Activated naive CD8-positive, alpha-beta T cell treated with anti-CD3 and anti-CD28 coated beads, Interleukin-2, amount 10 ng/mL, durations not matched to agents 7 days and 5 days (primary cell): ENCODE results near the gene RACGAP1. TPM values are rescaled to one million over a fixed set of nuclear protein-coding genes. Genes with fewer than 3 reads are reported as not detected.

Experiments
- ATAC-seq: fragments of 150-1000 bp; cut with Tn5 transposase; one replicate; pipeline ENCODE4 v1.10.0; 2021; ENCODE audit warnings: low read depth, moderate library complexity
- POLR2A ChIA-PET: fragments of 350-600 bp; sonication (Branson Sonifier 250); formaldehyde crosslinking; loops from one replicate; lab custom pipeline; 2021; ENCODE audit warnings: antibody characterized with exemption; lab: Charles Lee
- DNase-seq: peaks from one replicate; pipeline ENCODE4 v3.0.0; 2021
- H3K27ac Mint-ChIP-seq: one replicate; pipeline ENCODE4 v1.8.0; 2022; ENCODE audit warnings: mild to moderate bottlenecking, mixed read lengths
- H3K27me3 Mint-ChIP-seq: one replicate; pipeline ENCODE4 v1.8.0; 2022; ENCODE audit warnings: mild to moderate bottlenecking, moderate library complexity, mixed read lengths
- H3K36me3 Mint-ChIP-seq: one replicate; pipeline ENCODE4 v1.8.0; 2021; ENCODE audit warnings: mild to moderate bottlenecking, mixed read lengths
- H3K4me1 Mint-ChIP-seq: one replicate; pipeline ENCODE4 v1.8.0; 2021; ENCODE audit warnings: mixed read lengths
- H3K4me3 Mint-ChIP-seq: one replicate; pipeline ENCODE4 v1.8.0; 2022; ENCODE audit warnings: mild to moderate bottlenecking, moderate library complexity, mixed read lengths
- H3K9me3 Mint-ChIP-seq: one replicate; pipeline ENCODE4 v1.8.0; 2021; ENCODE audit warnings: mixed read lengths
- total RNA-seq, 2 experiments: library from RNA; stranded (reverse); gene quantifications; one replicate each; pipeline ENCODE4 v1.2.3, GENCODE V29; 2021

Gene RACGAP1
- total RNA-seq, 2 experiments from 2014 or later, result 132 to 135 TPM

- DNase-seq (no peak), ATAC-seq (no peak)
- Mint-ChIP-seq H3K36me3 (peaks cover 1% of the 10 kb centered on the region), H3K4me1 (peaks cover 11% of the 10 kb centered on the region), H3K27ac (no peak overlapping the region), H3K9me3 (no peaks in the 10 kb centered on the region), H3K4me3 (no peak overlapping the region), H3K27me3 (peaks cover 46% of the 10 kb centered on the region)
- POLR2A ChIA-PET, result interaction anchor here (0.6 kb wide), 1 partner anchor 41 kb away, joined by 4 read pairs; no protein-coding TSS in a partner anchor
Measured at GRCh38 chr12:50051101-50051806, 26.0 kb upstream of the RACGAP1 start.

- Mint-ChIP-seq H3K4me3 (peak overlapping the region; percentile 35), H3K27me3 (peaks cover 46% of the 10 kb centered on the region), H3K4me1 (peaks cover 4% of the 10 kb centered on the region), H3K27ac (no peak overlapping the region), H3K36me3 (peaks cover 1% of the 10 kb centered on the region), H3K9me3 (no peaks in the 10 kb centered on the region)
- DNase-seq, result no peak
- no peak for ATAC-seq
- POLR2A ChIA-PET, result interaction anchor here (0.6 to 0.8 kb wide), 3 partner anchors 16 to 81 kb away, joined by 3 to 4 read pairs (median 4); no protein-coding TSS in a partner anchor
Measured at GRCh38 chr12:50050410-50051098, 25.3 kb upstream of the RACGAP1 start.

- Mint-ChIP-seq H3K27me3 (peaks cover 46% of the 10 kb centered on the region), H3K27ac (no peak overlapping the region), H3K36me3 (peaks cover 1% of the 10 kb centered on the region), H3K4me1 (peaks cover 3% of the 10 kb centered on the region), H3K4me3 (no peak overlapping the region), H3K9me3 (no peaks in the 10 kb centered on the region)
- DNase-seq (no peak), ATAC-seq (no peak)
- POLR2A ChIA-PET, result interaction anchor here (0.6 to 0.8 kb wide), 3 partner anchors 16 to 80 kb away, joined by 3 to 4 read pairs (median 3); no protein-coding TSS in a partner anchor
Measured at GRCh38 chr12:50050119-50050385, 24.8 kb upstream of the RACGAP1 start.

GRCh38 chr12:50049254-50050118 lies 24.2 kb upstream of the RACGAP1 start:
- Mint-ChIP-seq H3K9me3 (no peaks in the 10 kb centered on the region), H3K36me3 (peaks cover 1% of the 10 kb centered on the region), H3K27me3 (peaks cover 48% of the 10 kb centered on the region), H3K4me1 (peaks cover 3% of the 10 kb centered on the region), H3K4me3 (no peak overlapping the region), H3K27ac (no peak overlapping the region)
- POLR2A ChIA-PET, result interaction anchor here (0.6 to 0.8 kb wide), 4 partner anchors 10 to 80 kb away, joined by 3 to 4 read pairs (median 4); no protein-coding TSS in a partner anchor
- no peak for DNase-seq
- ATAC-seq, result no peak

GRCh38 chr12:50047693-50048250 lies 22.5 kb upstream of the RACGAP1 start:
- DNase-seq (no peak), ATAC-seq (no peak)
- Mint-ChIP-seq H3K27me3 (peaks cover 44% of the 10 kb centered on the region), H3K36me3 (peaks cover 1% of the 10 kb centered on the region), H3K27ac (no peak overlapping the region), H3K4me3 (no peak overlapping the region), H3K9me3 (no peaks in the 10 kb centered on the region), H3K4me1 (peaks cover 3% of the 10 kb centered on the region)
- POLR2A ChIA-PET, result no interaction called here

- POLR2A ChIA-PET, result no interaction called here
- Mint-ChIP-seq H3K4me3 (no peak overlapping the region), H3K27me3 (peaks cover 13% of the 10 kb centered on the region), H3K9me3 (no peaks in the 10 kb centered on the region), H3K4me1 (peaks cover 5% of the 10 kb centered on the region), H3K36me3 (no peaks in the 10 kb centered on the region), H3K27ac (peak overlapping the region; percentile 61)
- ATAC-seq (no peak), DNase-seq (no peak)
Measured at GRCh38 chr12:50043854-50044253, 18.6 kb upstream of the RACGAP1 start.

- Mint-ChIP-seq H3K4me3 (no peak overlapping the region), H3K4me1 (peaks cover 5% of the 10 kb centered on the region), H3K36me3 (no peaks in the 10 kb centered on the region), H3K9me3 (no peaks in the 10 kb centered on the region), H3K27me3 (peaks cover 8% of the 10 kb centered on the region), H3K27ac (no peak overlapping the region)
- POLR2A ChIA-PET, result no interaction called here
- ATAC-seq, result no peak
- DNase-seq, result no peak
Measured at GRCh38 chr12:50043308-50043707, 18.0 kb upstream of the RACGAP1 start.

- ATAC-seq (peak; percentile 23), DNase-seq (no peak)
- H3K36me3 Mint-ChIP-seq, result no peaks in the 10 kb centered on the region
- no peak overlapping the region for H3K27ac Mint-ChIP-seq
- POLR2A ChIA-PET, result interaction anchor here (1.4 kb wide), 1 partner anchor 16 kb away, joined by 5 read pairs; no protein-coding TSS in a partner anchor
- H3K4me1 Mint-ChIP-seq, result peaks cover 5% of the 10 kb centered on the region
- H3K27me3 Mint-ChIP-seq, result peaks cover 8% of the 10 kb centered on the region
- no peak overlapping the region for H3K4me3 Mint-ChIP-seq
- no peaks in the 10 kb centered on the region for H3K9me3 Mint-ChIP-seq
Measured at GRCh38 chr12:50042693-50043092, 17.4 kb upstream of the RACGAP1 start.

GRCh38 chr12:50041962-50042361 lies 16.7 kb upstream of the RACGAP1 start:
- POLR2A ChIA-PET, result interaction anchor here (1.4 kb wide), 1 partner anchor 17 kb away, joined by 5 read pairs; no protein-coding TSS in a partner anchor
- peaks cover 9% of the 10 kb centered on the region for H3K27me3 Mint-ChIP-seq
- H3K4me1 Mint-ChIP-seq, result peaks cover 5% of the 10 kb centered on the region
- H3K9me3 Mint-ChIP-seq, result no peaks in the 10 kb centered on the region
- no peaks in the 10 kb centered on the region for H3K36me3 Mint-ChIP-seq
- no peak overlapping the region for H3K27ac Mint-ChIP-seq
- H3K4me3 Mint-ChIP-seq, result no peak overlapping the region
- DNase-seq (no peak), ATAC-seq (no peak)

- POLR2A ChIA-PET, result interaction anchor here (1.4 to 1.7 kb wide), 2 partner anchors 16 to 17 kb away, joined by 5 to 8 read pairs; partner anchors contain the start of gene RACGAP1
Measured at GRCh38 chr12:50041062-50041860, 16.0 kb upstream of the RACGAP1 start.

GRCh38 chr12:50040657-50041056 lies 15.4 kb upstream of the RACGAP1 start:
- H3K36me3 Mint-ChIP-seq, result no peaks in the 10 kb centered on the region
- H3K27me3 Mint-ChIP-seq, result peaks cover 17% of the 10 kb centered on the region
- POLR2A ChIA-PET, result interaction anchor here (1.7 kb wide), 1 partner anchor 16 kb away, joined by 8 read pairs; the partner anchor contains the start of gene RACGAP1
- ATAC-seq (no peak), DNase-seq (no peak)
- no peak overlapping the region for H3K27ac Mint-ChIP-seq
- H3K4me3 Mint-ChIP-seq, result no peak overlapping the region
- peaks cover 5% of the 10 kb centered on the region for H3K4me1 Mint-ChIP-seq
- no peaks in the 10 kb centered on the region for H3K9me3 Mint-ChIP-seq

More at GRCh38 chr12:50041062-50041860, 16.0 kb upstream of the RACGAP1 start:
- DNase-seq, result no peak
- ATAC-seq, result no peak
- H3K36me3 Mint-ChIP-seq, result no peaks in the 10 kb centered on the region
- no peaks in the 10 kb centered on the region for H3K9me3 Mint-ChIP-seq
- H3K27ac Mint-ChIP-seq, result no peak overlapping the region
- H3K4me1 Mint-ChIP-seq, result peaks cover 5% of the 10 kb centered on the region
- peaks cover 13% of the 10 kb centered on the region for H3K27me3 Mint-ChIP-seq
- H3K4me3 Mint-ChIP-seq, result no peak overlapping the region
